Stomach (tissue), 4 donors: ENCODE data around the gene OR4K13.

Experiments
- EP300 ChIP-seq: sonication (generic); formaldehyde crosslinking; IDR thresholded peaks from one replicate; pipeline ENCODE4 v1.6.1; 2017; ENCODE audit warnings: antibody characterized with exemption
- POLR2A ChIP-seq, 4 donors: fragments of 450-650 bp; IDR thresholded peaks; one replicate each; pipeline ENCODE4 v1.6.1; 2016; ENCODE audit warnings: antibody characterized with exemption in 4 of 4, control low read depth in 2 of 4, mild to moderate bottlenecking in 1 of 4, moderate library complexity in 1 of 4
- POLR2AphosphoS5 ChIP-seq, 3 donors: sonication (generic); formaldehyde crosslinking; IDR thresholded peaks; one replicate each; pipeline ENCODE4 v1.6.1; 2016; ENCODE audit warnings: antibody characterized with exemption in 3 of 3
- TF ChIP-seq, protein P1 (sequence below), 7 experiments: fragments of 450-650 bp in 4 of 7; fragments of 200-600 bp in 3 of 7; sonication (generic) in 3 of 7; IDR thresholded peaks; one replicate each; pipeline ENCODE4 v1.5.1; 2016 to 2019; ENCODE audit warnings: antibody characterized with exemption in 7 of 7, control low read depth in 2 of 7, mild to moderate bottlenecking in 1 of 7

DNA sequence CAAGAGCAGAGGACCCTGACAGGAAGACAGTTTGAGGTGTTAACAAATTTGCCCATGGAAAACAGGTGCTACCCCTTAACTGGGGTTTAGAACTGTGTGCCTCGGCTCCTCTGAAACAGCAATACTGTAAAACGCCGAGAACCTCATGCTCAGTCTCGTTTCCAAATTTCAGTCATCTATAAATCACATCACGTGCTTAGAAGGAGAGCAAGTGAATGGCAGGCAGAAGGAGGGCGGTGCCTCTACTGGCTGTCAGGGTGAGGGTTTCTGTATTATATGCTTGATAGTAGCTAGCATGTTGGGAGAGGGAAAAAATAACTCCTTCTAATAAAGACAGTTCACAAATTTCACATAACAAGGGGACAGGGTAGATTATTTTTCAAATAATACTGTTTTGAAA is 4.8 kb downstream of the OR4K13 start:
- TF ChIP-seq, protein P1, sequence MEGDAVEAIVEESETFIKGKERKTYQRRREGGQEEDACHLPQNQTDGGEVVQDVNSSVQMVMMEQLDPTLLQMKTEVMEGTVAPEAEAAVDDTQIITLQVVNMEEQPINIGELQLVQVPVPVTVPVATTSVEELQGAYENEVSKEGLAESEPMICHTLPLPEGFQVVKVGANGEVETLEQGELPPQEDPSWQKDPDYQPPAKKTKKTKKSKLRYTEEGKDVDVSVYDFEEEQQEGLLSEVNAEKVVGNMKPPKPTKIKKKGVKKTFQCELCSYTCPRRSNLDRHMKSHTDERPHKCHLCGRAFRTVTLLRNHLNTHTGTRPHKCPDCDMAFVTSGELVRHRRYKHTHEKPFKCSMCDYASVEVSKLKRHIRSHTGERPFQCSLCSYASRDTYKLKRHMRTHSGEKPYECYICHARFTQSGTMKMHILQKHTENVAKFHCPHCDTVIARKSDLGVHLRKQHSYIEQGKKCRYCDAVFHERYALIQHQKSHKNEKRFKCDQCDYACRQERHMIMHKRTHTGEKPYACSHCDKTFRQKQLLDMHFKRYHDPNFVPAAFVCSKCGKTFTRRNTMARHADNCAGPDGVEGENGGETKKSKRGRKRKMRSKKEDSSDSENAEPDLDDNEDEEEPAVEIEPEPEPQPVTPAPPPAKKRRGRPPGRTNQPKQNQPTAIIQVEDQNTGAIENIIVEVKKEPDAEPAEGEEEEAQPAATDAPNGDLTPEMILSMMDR (IDR thresholded peaks at IDR 0.05), result no peak
- no peak for TF ChIP-seq POLR2A (IDR thresholded peaks at IDR 0.05)
- TF ChIP-seq EP300, result no peak
- no peak for TF ChIP-seq POLR2AphosphoS5 (IDR thresholded peaks at IDR 0.05)
